Loucy (cell line): ENCODE measurements around the gene ABCC11.

Experiments
- H2AFZ ChIP-seq: fragments of 200-600 bp; sonication (generic); 2 replicates; pipeline ENCODE4 v1.6.0; 2016; ENCODE audit warnings: antibody characterized with exemption, mild to moderate bottlenecking, low read length, moderate library complexity
- H3F3A ChIP-seq: fragments of 200-600 bp; 2 replicates; pipeline ENCODE4 v1.6.0; 2016; ENCODE audit warnings: antibody characterized with exemption, low read depth, mild to moderate bottlenecking
- H3K27me3 ChIP-seq: fragments of 200-600 bp; sonication (generic); 2 replicates; pipeline ENCODE4 v1.6.1; 2014; ENCODE audit warnings: low read length, mild to moderate bottlenecking; ENCODE audit not compliant: insufficient read depth, poor library complexity, severe bottlenecking
- H3K36me3 ChIP-seq: fragments of 200-600 bp; sonication (generic); 2 replicates; pipeline ENCODE4 v1.6.1; 2016; ENCODE audit warnings: low read length; ENCODE audit not compliant: insufficient read depth
- H3K4me1 ChIP-seq: fragments of 200-600 bp; sonication (generic); 2 replicates; pipeline ENCODE4 v1.5.1; 2014; ENCODE audit warnings: low read length, mild to moderate bottlenecking; ENCODE audit not compliant: insufficient read depth, poor library complexity, severe bottlenecking
- H3K4me2 ChIP-seq: fragments of 200-600 bp; sonication (generic); 2 replicates; pipeline ENCODE4 v1.6.0; 2014; ENCODE audit warnings: antibody characterized with exemption, low read length, low read depth, mild to moderate bottlenecking; ENCODE audit not compliant: poor library complexity, severe bottlenecking
- H3K4me3 ChIP-seq: fragments of 200-600 bp; sonication (generic); 2 replicates; pipeline ENCODE4 v1.5.1; 2014; ENCODE audit warnings: low read length, mild to moderate bottlenecking, mixed read lengths; ENCODE audit not compliant: poor library complexity, severe bottlenecking
- H3K79me2 ChIP-seq: fragments of 200-600 bp; sonication (generic); 2 replicates; pipeline ENCODE4 v1.6.1; 2014; ENCODE audit warnings: low read length; ENCODE audit not compliant: insufficient read depth
- H3K9ac ChIP-seq: fragments of 200-600 bp; sonication (generic); 2 replicates; pipeline ENCODE4 v1.6.0; 2014; ENCODE audit warnings: mild to moderate bottlenecking, low read depth, low read length, moderate library complexity; ENCODE audit not compliant: poor library complexity, severe bottlenecking
- H3K9me2 ChIP-seq: fragments of 200-600 bp; sonication (generic); replicated peaks from 2 replicates; pipeline ENCODE4 v1.6.1; 2016; ENCODE audit warnings: low read depth, low read length, mixed read lengths
- H3K9me3 ChIP-seq: fragments of 200-600 bp; sonication (generic); 2 replicates; pipeline ENCODE4 v1.6.1; 2014; ENCODE audit warnings: mild to moderate bottlenecking, antibody characterized with exemption, low read length, low read depth; ENCODE audit not compliant: insufficient read depth
- H4K20me1 ChIP-seq: fragments of 200-600 bp; sonication (generic); 2 replicates; pipeline ENCODE4 v1.6.0; 2014; ENCODE audit warnings: antibody characterized with exemption, low read length, mild to moderate bottlenecking; ENCODE audit not compliant: insufficient read depth, poor library complexity, severe bottlenecking
- CTCF ChIP-seq: fragments of 200-600 bp; sonication (generic); conservative IDR thresholded peaks from 2 replicates; pipeline ENCODE4 v1.5.1; 2014; ENCODE audit warnings: mild to moderate bottlenecking, antibody characterized with exemption, low read length
- EZH2phosphoT487 ChIP-seq: fragments of 200-600 bp; IDR thresholded peaks from 2 replicates; pipeline ENCODE4 v1.6.1; 2018; ENCODE audit warnings: antibody characterized with exemption, mild to moderate bottlenecking, moderate library complexity, borderline replicate concordance

ABCC11 gene

DNA sequence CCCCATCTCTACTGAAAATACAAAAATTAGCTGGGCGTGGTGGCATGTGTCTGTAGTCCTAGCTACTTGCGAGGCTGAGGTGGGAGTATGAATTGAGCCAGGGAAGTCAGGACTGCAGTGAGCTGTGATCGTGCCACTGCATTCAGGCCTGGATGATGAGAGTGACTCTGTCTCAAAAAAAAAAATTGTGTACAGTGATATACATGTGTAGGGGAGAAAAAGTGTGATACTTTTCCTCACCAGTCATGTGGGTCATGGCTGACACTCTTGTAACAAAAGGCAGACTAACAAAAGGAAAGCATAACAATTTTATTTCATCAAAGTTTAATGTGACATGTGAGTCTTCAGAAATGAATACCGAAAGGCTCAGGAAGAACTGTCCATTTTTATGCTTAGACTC, 89.5 kb downstream of the ABCC11 start:
- Histone ChIP-seq H3K9ac (no peak overlapping the region), H3K36me3 (no peaks in the 10 kb centered on the region), H3F3A (no peaks in the 10 kb centered on the region), H3K9me3 (no peaks in the 10 kb centered on the region), H3K4me3 (no peak overlapping the region), H3K27me3 (peaks cover 4% of the 10 kb centered on the region), H3K4me2 (no peak overlapping the region), H3K4me1 (no peaks in the 10 kb centered on the region), H3K9me2 (no peaks in the 10 kb centered on the region), H2AFZ (no peak overlapping the region), H3K79me2 (no peaks in the 10 kb centered on the region), H4K20me1 (no peaks in the 10 kb centered on the region)
- no peak for TF ChIP-seq CTCF
- no peak for TF ChIP-seq EZH2phosphoT487

- Histone ChIP-seq H3K9me2 (no peaks in the 10 kb centered on the region), H4K20me1 (no peaks in the 10 kb centered on the region), H3K4me1 (no peaks in the 10 kb centered on the region), H3K4me2 (no peak overlapping the region), H3K4me3 (no peak overlapping the region), H3K9me3 (no peaks in the 10 kb centered on the region), H2AFZ (no peak overlapping the region), H3K27me3 (peaks cover 4% of the 10 kb centered on the region), H3K9ac (no peak overlapping the region), H3F3A (no peaks in the 10 kb centered on the region), H3K79me2 (no peaks in the 10 kb centered on the region), H3K36me3 (no peaks in the 10 kb centered on the region)
- TF ChIP-seq EZH2phosphoT487 (no peak), CTCF (no peak)
Measured at GRCh38 chr16:48157302-48157701, 90.0 kb downstream of the ABCC11 start.

GRCh38 chr16:48156790-48157209, 90.5 kb downstream of the ABCC11 start:
- no peaks in the 10 kb centered on the region for H4K20me1 ChIP-seq
- no peaks in the 10 kb centered on the region for H3K9me2 ChIP-seq
- H3K4me2 ChIP-seq = no peak overlapping the region
- no peak overlapping the region for H2AFZ ChIP-seq
- no peaks in the 10 kb centered on the region for H3F3A ChIP-seq
- peaks cover 4% of the 10 kb centered on the region for H3K27me3 ChIP-seq
- peak; percentile 91 for TF ChIP-seq CTCF
- TF ChIP-seq EZH2phosphoT487 = no peak
- H3K36me3 ChIP-seq = no peaks in the 10 kb centered on the region
- H3K4me1 ChIP-seq = no peaks in the 10 kb centered on the region
- H3K79me2 ChIP-seq = no peaks in the 10 kb centered on the region
- no peak overlapping the region for H3K9ac ChIP-seq
- no peaks in the 10 kb centered on the region for H3K9me3 ChIP-seq
- no peak overlapping the region for H3K4me3 ChIP-seq
